Osteoblast (primary cell): ENCODE data around the gene RGS12. TPM values are rescaled to one million over a fixed set of nuclear protein-coding genes. Genes with fewer than 3 reads are reported as not detected.

Source experiments
- DNase-seq: peaks from one replicate; pipeline ENCODE4 v3.0.0; 2011; ENCODE audit warnings: low spot score, mixed read lengths; ENCODE audit not compliant: insufficient read length; ENCODE audit errors: missing footprints
- H2AFZ ChIP-seq: 2 replicates; pipeline ENCODE4 v1.6.0; 2011; ENCODE audit warnings: mild to moderate bottlenecking, low read length
- H3K27ac ChIP-seq: 2 replicates; pipeline ENCODE4 v1.5.1; 2011; ENCODE audit warnings: mild to moderate bottlenecking, low read depth, low read length, moderate library complexity
- H3K27me3 ChIP-seq: 2 replicates; pipeline ENCODE4 v1.6.0; 2012; ENCODE audit warnings: mild to moderate bottlenecking, control low read depth, inconsistent platforms, low read length, moderate library complexity; ENCODE audit not compliant: insufficient read depth
- H3K36me3 ChIP-seq: 2 replicates; pipeline ENCODE4 v1.5.1; 2011; ENCODE audit warnings: mild to moderate bottlenecking, low read length, control low read depth, moderate library complexity; ENCODE audit not compliant: insufficient read depth
- H3K4me1 ChIP-seq: 2 replicates; pipeline ENCODE4 v1.5.1; 2011; ENCODE audit warnings: mild to moderate bottlenecking, low read length, control low read depth, moderate library complexity; ENCODE audit not compliant: insufficient read depth
- H3K4me2 ChIP-seq: 2 replicates; pipeline ENCODE4 v1.6.0; 2011; ENCODE audit warnings: mild to moderate bottlenecking, low read length; ENCODE audit not compliant: insufficient read depth
- H3K4me3 ChIP-seq: fragments of 200-600 bp; sonication (generic); 3 replicates; pipeline ENCODE4 v1.5.1; 2012; ENCODE audit warnings: mild to moderate bottlenecking, low read length, inconsistent platforms; ENCODE audit not compliant: insufficient read depth
- H3K79me2 ChIP-seq: 2 replicates; pipeline ENCODE4 v1.6.0; 2012; ENCODE audit warnings: mild to moderate bottlenecking, low read length, control low read depth, inconsistent platforms; ENCODE audit not compliant: insufficient read depth
- H3K9me3 ChIP-seq: 2 replicates; pipeline ENCODE4 v1.5.1; 2011; ENCODE audit warnings: low read depth, low read length, control low read depth
- H4K20me1 ChIP-seq: 2 replicates; pipeline ENCODE4 v1.6.0; 2012; ENCODE audit warnings: mild to moderate bottlenecking, low read length, control low read depth; ENCODE audit not compliant: insufficient read depth
- CTCF ChIP-seq: IDR thresholded peaks from 2 replicates; pipeline ENCODE4 v1.5.1; 2011; ENCODE audit warnings: mild to moderate bottlenecking, low read depth, low read length, moderate library complexity; ENCODE audit errors: extremely low read depth
- total RNA-seq: library from RNA; depleted of rRNA; stranded (reverse); fragments of >200 nt; gene quantifications from 2 replicates; pipeline ENCODE4 v1.2.3, GENCODE V29; 2012

Gene RGS12
- total RNA-seq, 1 donor: 61.2 TPM

GRCh38 chr4:3255611-3256186 is 37.1 kb upstream of the RGS12 start:
- Histone ChIP-seq H3K27me3 (no peaks in the 10 kb centered on the region), H3K4me2 (no peak overlapping the region), H3K4me1 (no peaks in the 10 kb centered on the region), H3K9me3 (no peaks in the 10 kb centered on the region), H3K79me2 (no peaks in the 10 kb centered on the region), H2AFZ (no peak overlapping the region), H4K20me1 (no peaks in the 10 kb centered on the region), H3K36me3 (no peaks in the 10 kb centered on the region), H3K27ac (no peak overlapping the region), H3K4me3 (no peak overlapping the region)
- DNase-seq: peak; percentile 45
- no peak for TF ChIP-seq CTCF

- no peaks in the 10 kb centered on the region for H3K4me1 ChIP-seq
- DNase-seq: peak; percentile 80
Observed at GRCh38 chr4:3256230-3257102, 36.4 kb upstream of the RGS12 start.

GRCh38 chr4:3257103-3257555 is 35.7 kb upstream of the RGS12 start:
- H3K4me1 ChIP-seq: no peaks in the 10 kb centered on the region
- H3K27me3 ChIP-seq: no peaks in the 10 kb centered on the region
- no peak overlapping the region for H3K4me3 ChIP-seq
- no peak overlapping the region for H3K4me2 ChIP-seq
- H4K20me1 ChIP-seq: no peaks in the 10 kb centered on the region
- DNase-seq: no peak
- H3K27ac ChIP-seq: no peak overlapping the region
- no peak overlapping the region for H2AFZ ChIP-seq
- no peak for TF ChIP-seq CTCF
- H3K79me2 ChIP-seq: no peaks in the 10 kb centered on the region
- H3K36me3 ChIP-seq: no peaks in the 10 kb centered on the region
- no peaks in the 10 kb centered on the region for H3K9me3 ChIP-seq

More at GRCh38 chr4:3256230-3257102, 36.4 kb upstream of the RGS12 start:
- Histone ChIP-seq H3K27ac (no peak overlapping the region), H3K9me3 (no peaks in the 10 kb centered on the region), H3K4me2 (no peak overlapping the region), H3K36me3 (no peaks in the 10 kb centered on the region), H4K20me1 (no peaks in the 10 kb centered on the region), H2AFZ (no peak overlapping the region), H3K4me3 (no peak overlapping the region), H3K79me2 (no peaks in the 10 kb centered on the region), H3K27me3 (no peaks in the 10 kb centered on the region)
- TF ChIP-seq CTCF: no peak
